Caco-2 (cell line): ENCODE measurements around the gene JUN. TPM values are rescaled to one million over a fixed set of nuclear protein-coding genes. Genes with fewer than 3 reads are reported as not detected.

ENCODE experiments used
- BruUV-seq: library from RNA; stranded (reverse); fragments of 400-500 nt; replicated peaks from 2 replicates; lab custom pipeline; 2021; lab: Mats Ljungman, UMichigan
- CTCF ChIA-PET: fragments of 300-600 bp; sonication (Branson Sonifier 250); formaldehyde crosslinking; loops from one replicate; lab custom pipeline; 2022; ENCODE audit warnings: antibody characterized with exemption; lab: Charles Lee
- POLR2A ChIA-PET: fragments of 300-600 bp; sonication (Branson Sonifier 250); formaldehyde crosslinking; loops from one replicate; lab custom pipeline; 2022; ENCODE audit warnings: antibody characterized with exemption; lab: Charles Lee
- DNase-seq, 2 experiments: peaks; one replicate each; pipeline versions ENCODE4 v3.0.0 to v3.0.0-alpha.2; 2020 to 2022
- H3K27me3 ChIP-seq: replicated peaks from 2 replicates; pipeline ENCODE4 v1.6.0; 2011; ENCODE audit warnings: low read length; ENCODE audit not compliant: control insufficient read depth, insufficient read depth
- H3K36me3 ChIP-seq: 2 replicates; pipeline ENCODE4 v1.5.1; 2011; ENCODE audit warnings: low read length; ENCODE audit not compliant: control insufficient read depth, insufficient read depth
- H3K4me1 ChIP-seq: fragments of 250-450 bp; sonication (Bioruptor Pico); 2 replicates; pipeline ENCODE4 v1.5.1; 2020; ENCODE audit warnings: mild to moderate bottlenecking
- H3K4me3 ChIP-seq: 2 replicates; pipeline ENCODE4 v1.5.1; 2011; ENCODE audit warnings: low read depth, mild to moderate bottlenecking, control low read depth, low read length
- H3K9me3 ChIP-seq: fragments of 250-450 bp; sonication (Bioruptor Pico); 2 replicates; pipeline ENCODE4 v1.5.1; 2020; ENCODE audit warnings: mild to moderate bottlenecking, moderate library complexity
- H3K27ac Mint-ChIP-seq: one replicate; pipeline ENCODE4 v1.8.0; 2022; ENCODE audit warnings: mixed read lengths; ENCODE audit not compliant: unreplicated experiment
- H3K27me3 Mint-ChIP-seq: one replicate; pipeline ENCODE4 v1.8.0; 2022; ENCODE audit warnings: mixed read lengths; ENCODE audit not compliant: insufficient read depth, unreplicated experiment
- H3K36me3 Mint-ChIP-seq: one replicate; pipeline ENCODE4 v1.8.0; 2022; ENCODE audit warnings: mild to moderate bottlenecking, mixed read lengths; ENCODE audit not compliant: insufficient read depth, unreplicated experiment
- H3K4me1 Mint-ChIP-seq: one replicate; pipeline ENCODE4 v1.8.0; 2022; ENCODE audit warnings: low read depth, mixed read lengths; ENCODE audit not compliant: unreplicated experiment
- H3K4me3 Mint-ChIP-seq: one replicate; pipeline ENCODE4 v1.8.0; 2022; ENCODE audit warnings: mild to moderate bottlenecking, moderate library complexity, mixed read lengths; ENCODE audit not compliant: unreplicated experiment
- H3K9me3 Mint-ChIP-seq: one replicate; pipeline ENCODE4 v1.8.0; 2022; ENCODE audit warnings: mixed read lengths; ENCODE audit not compliant: unreplicated experiment
- intact Hi-C: fragments of 100-400 bp; cut with micrococcal nuclease; formaldehyde crosslinking; loops from one replicate; pipeline ENCODE4 v1.10.0; 2022; ENCODE audit not compliant: unreplicated experiment
- total RNA-seq: library from RNA; stranded (reverse); gene quantifications from 2 replicates; pipeline ENCODE4 v1.2.3, GENCODE V29; 2022
- TF ChIP-seq, protein P1 (sequence below), 2 experiments: fragments of 200-600 bp in 1 of 2; IDR thresholded peaks; 1 replicate in 1 of 2; 2 replicates in 1 of 2; pipeline versions ENCODE4 v1.5.1 to v1.8.0; 2011 to 2022; ENCODE audit warnings: antibody characterized with exemption in 1 of 2, control low read depth in 1 of 2, inconsistent platforms in 1 of 2, low read depth in 1 of 2, low read length in 1 of 2, mild to moderate bottlenecking in 1 of 2, moderate library complexity in 1 of 2; ENCODE audit not compliant: insufficient read depth in 1 of 2, severe bottlenecking in 1 of 2, unreplicated experiment in 1 of 2

JUN gene
- total RNA-seq, 1 experiment from 2014 or later, result 25.7 TPM

DNA sequence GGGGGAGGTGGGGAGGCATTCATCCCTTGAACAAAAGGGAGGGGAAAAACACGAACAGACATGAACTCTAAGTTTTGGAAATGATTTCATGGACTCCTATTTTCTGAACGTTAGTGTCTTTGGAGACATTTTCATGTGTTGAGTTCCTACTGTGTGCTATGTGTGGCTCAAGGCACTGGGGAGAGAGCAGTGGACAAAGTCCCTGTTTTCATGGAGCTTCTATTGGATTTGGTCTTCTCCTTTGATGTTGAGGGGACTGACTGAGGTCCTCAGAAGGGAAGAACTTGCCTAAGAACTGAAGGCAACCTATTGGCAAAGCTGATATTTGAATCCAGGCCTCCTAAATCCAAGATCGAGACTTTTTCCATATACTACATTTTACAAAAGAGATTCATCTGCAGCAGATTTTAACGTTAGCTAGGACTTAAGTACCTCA is 30.4 kb downstream of the JUN start:
- Histone ChIP-seq H3K36me3 (no peaks in the 10 kb centered on the region), H3K4me3 (no peak overlapping the region), H3K4me1 (0 out of 2 replicates have a peak, but pooled peaks cover 5% of the 10 kb centered on the region), H3K9me3 (no peaks in the 10 kb centered on the region), H3K27me3 (no peaks in the 10 kb centered on the region)
- CTCF ChIA-PET, result no interaction called here
- no peaks in the 10 kb centered on the region for H3K4me1 Mint-ChIP-seq
- TF ChIP-seq, protein P1, sequence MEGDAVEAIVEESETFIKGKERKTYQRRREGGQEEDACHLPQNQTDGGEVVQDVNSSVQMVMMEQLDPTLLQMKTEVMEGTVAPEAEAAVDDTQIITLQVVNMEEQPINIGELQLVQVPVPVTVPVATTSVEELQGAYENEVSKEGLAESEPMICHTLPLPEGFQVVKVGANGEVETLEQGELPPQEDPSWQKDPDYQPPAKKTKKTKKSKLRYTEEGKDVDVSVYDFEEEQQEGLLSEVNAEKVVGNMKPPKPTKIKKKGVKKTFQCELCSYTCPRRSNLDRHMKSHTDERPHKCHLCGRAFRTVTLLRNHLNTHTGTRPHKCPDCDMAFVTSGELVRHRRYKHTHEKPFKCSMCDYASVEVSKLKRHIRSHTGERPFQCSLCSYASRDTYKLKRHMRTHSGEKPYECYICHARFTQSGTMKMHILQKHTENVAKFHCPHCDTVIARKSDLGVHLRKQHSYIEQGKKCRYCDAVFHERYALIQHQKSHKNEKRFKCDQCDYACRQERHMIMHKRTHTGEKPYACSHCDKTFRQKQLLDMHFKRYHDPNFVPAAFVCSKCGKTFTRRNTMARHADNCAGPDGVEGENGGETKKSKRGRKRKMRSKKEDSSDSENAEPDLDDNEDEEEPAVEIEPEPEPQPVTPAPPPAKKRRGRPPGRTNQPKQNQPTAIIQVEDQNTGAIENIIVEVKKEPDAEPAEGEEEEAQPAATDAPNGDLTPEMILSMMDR (IDR thresholded peaks at IDR 0.05; ENCODE audit: insufficient read depth in 1 of 2, low read depth in 1 of 2, low read length in 1 of 2, severe bottlenecking in 1 of 2, unreplicated experiment in 1 of 2), result no peak
- no peaks in the 10 kb centered on the region for H3K9me3 Mint-ChIP-seq
- no peak overlapping the region for H3K4me3 Mint-ChIP-seq
- no peak for DNase-seq
- no peaks in the 10 kb centered on the region for H3K36me3 Mint-ChIP-seq
- intact Hi-C loops, result no loop called here
- H3K27ac Mint-ChIP-seq, result no peak overlapping the region
- POLR2A ChIA-PET, result no interaction called here
- H3K27me3 Mint-ChIP-seq, result no peaks in the 10 kb centered on the region
- no TSS peak for BruUV-seq

DNA sequence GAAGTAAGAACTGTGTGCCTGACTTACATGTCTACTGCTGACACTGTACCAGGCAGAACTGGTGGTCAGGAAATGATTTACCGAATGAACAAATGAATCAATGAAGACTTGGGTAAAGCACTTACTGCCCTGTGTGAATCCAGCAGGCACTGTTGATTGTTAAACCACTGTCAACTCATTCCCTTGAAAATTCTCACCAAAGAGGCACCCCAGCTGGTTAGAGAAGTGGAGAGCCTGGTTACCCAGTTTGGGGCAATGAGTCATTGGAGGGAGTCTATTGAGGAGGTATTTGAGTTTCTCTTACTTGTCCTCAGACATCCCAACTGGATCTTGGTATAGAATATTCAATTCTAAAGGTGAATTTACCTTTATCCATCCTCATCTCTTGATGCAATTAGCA is 34.2 kb downstream of the JUN start:
- H3K36me3 Mint-ChIP-seq, result no peaks in the 10 kb centered on the region
- DNase-seq, result no peak
- H3K4me3 ChIP-seq, result no peak overlapping the region
- H3K4me3 Mint-ChIP-seq, result no peak overlapping the region
- no peaks in the 10 kb centered on the region for H3K9me3 ChIP-seq
- no peaks in the 10 kb centered on the region for H3K36me3 ChIP-seq
- ChIA-PET CTCF (no interaction called here), POLR2A (no interaction called here)
- intact Hi-C loops, result no loop called here
- H3K4me1 Mint-ChIP-seq, result no peaks in the 10 kb centered on the region
- H3K9me3 Mint-ChIP-seq, result no peaks in the 10 kb centered on the region
- no peaks in the 10 kb centered on the region for H3K4me1 ChIP-seq
- no peaks in the 10 kb centered on the region for H3K27me3 Mint-ChIP-seq
- no TSS peak for BruUV-seq
- H3K27ac Mint-ChIP-seq, result no peak overlapping the region
- TF ChIP-seq, protein P1 (IDR thresholded peaks at IDR 0.05; ENCODE audit: insufficient read depth in 1 of 2, low read depth in 1 of 2, low read length in 1 of 2, severe bottlenecking in 1 of 2, unreplicated experiment in 1 of 2), result no peak
- no peaks in the 10 kb centered on the region for H3K27me3 ChIP-seq

DNA sequence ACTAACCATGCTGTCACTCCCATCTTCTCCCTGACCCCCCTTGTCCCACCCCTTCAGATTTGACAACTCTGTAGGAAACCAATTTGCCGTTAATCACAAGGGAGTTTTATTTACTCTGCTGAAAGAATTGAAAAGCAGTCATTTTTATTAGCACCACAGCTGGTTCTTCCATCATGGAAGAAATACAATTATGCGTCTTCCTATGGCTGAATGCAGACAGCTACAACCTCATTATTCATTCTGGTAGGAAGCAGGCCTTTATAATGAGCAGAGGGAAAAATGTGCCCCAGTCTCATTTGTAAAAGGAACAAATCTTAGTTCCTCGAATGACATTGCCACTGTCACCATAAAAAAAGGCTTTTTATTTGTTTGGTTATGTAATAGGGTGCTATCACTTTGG is 35.2 kb downstream of the JUN start:
- no peaks in the 10 kb centered on the region for H3K27me3 Mint-ChIP-seq
- TF ChIP-seq, protein P1 (IDR thresholded peaks at IDR 0.05; ENCODE audit: insufficient read depth in 1 of 2, low read depth in 1 of 2, low read length in 1 of 2, severe bottlenecking in 1 of 2, unreplicated experiment in 1 of 2), result no peak
- POLR2A ChIA-PET, result no interaction called here
- intact Hi-C loops, result no loop called here
- H3K27me3 ChIP-seq, result no peaks in the 10 kb centered on the region
- no peaks in the 10 kb centered on the region for H3K36me3 ChIP-seq
- no peak overlapping the region for H3K4me3 Mint-ChIP-seq
- H3K9me3 ChIP-seq, result no peaks in the 10 kb centered on the region
- CTCF ChIA-PET, result no interaction called here
- BruUV-seq, result no TSS peak
- no peaks in the 10 kb centered on the region for H3K36me3 Mint-ChIP-seq
- no peak overlapping the region for H3K27ac Mint-ChIP-seq
- no peak overlapping the region for H3K4me3 ChIP-seq
- H3K4me1 ChIP-seq, result no peaks in the 10 kb centered on the region
- no peaks in the 10 kb centered on the region for H3K4me1 Mint-ChIP-seq
- no peaks in the 10 kb centered on the region for H3K9me3 Mint-ChIP-seq
- no peak for DNase-seq
